Amniotic epithelial cell (primary cell): Measurements from ENCODE around the gene RAPGEF6.
"Not testable (repeated sequence)": the region's sequence is repeated elsewhere in the genome, so short reads cannot be mapped to it uniquely, and the experiment has no call there.

Experiments
- DNase-seq: peaks from one replicate; pipeline ENCODE4 v3.0.0-alpha.2; 2010; ENCODE audit warnings: low read depth

Gene RAPGEF6

DNA sequence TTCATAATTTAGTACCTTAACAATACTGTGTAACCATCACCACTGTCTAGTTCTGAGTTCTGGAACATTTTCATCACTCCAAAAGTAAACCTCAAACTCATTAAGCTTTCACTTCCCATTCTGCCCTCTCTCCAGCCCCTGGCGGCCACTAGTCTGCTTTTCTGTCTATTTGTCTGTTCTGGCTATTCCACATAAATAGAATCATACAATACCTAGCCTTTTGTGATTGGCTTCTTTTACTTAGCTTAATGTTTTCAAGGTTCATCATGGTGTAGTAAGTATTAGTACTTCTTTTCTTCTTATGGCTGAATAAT, 138.7 kb downstream of the RAPGEF6 start:
- no peak for DNase-seq

DNA sequence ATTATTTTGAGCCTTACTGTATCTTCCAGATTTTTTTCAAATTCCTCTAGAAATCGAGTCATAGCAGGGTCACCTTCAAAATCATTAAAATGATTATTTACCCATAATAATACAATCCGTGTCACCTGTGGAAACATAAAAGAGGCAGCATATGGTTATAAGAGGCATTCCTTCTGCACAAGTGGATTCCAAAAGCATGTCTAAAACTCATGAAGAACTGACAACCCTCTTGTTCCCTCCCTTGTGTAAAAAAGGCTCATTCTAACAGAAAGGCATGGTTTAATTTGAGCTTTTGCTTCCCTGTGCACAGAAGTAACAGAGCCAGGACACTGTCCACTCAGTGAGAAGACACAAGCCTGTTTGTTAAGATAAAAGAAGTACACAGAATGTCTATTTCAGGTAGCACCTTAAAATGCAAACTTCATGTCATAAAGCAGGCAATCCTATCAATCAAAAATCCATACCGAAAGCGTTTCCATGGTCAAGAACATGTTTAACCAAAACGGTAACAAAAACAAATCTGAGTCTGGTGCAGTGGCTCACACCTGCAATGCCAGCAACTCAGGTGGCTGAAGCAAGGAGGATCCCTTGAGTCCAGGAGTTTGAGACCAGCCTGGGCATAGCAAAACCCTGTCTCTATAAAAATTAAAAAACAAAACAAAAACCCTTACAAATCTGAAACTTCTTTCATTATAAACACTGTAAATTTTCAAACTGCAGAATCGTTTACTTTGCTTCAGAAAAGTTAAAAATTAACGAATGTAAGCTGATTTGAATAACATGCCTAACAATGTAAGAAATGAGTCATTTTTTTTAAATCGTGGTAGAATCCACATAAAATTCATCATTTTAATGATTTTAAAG, 139.3 kb downstream of the RAPGEF6 start:
- DNase-seq: no peak

DNA sequence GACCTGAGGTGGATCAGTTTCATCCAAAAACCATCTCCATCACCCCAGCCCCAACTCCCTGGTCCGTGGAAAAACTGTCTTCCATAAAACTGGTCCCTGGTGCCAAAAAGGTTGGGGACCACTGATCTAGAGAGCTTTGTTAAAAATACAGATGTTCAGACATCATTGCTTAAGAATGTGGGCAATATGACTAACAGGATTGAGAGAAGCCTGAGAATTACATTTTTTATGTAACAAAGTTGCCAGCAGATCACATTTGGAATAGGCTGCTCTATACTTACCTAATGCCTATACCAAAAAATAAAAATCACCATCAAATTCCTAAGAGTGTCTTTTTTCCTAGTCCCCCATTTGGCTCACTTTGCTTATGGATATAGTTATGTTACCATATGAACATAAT, 143.3 kb downstream of the RAPGEF6 start:
- DNase-seq: peak; percentile 10

DNA sequence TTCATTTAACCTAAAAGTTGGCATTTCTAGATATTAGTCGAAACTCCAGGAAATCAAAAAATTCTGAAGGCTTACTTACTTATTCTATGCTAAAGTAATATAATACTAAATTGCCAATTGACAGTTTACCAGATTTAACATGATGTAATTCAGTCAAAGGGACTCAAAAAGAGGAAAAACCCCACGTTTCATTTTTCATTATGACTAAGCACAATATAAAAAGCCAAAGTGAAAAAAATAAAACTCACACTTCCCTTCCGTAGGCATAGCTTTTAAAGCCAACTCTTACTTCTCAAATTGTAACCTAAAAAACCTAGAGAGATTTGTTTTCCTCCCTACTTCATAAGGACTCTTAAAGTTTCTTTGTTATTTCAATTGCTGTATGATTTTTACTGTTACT, 146.6 kb downstream of the RAPGEF6 start:
- DNase-seq: no peak

DNA sequence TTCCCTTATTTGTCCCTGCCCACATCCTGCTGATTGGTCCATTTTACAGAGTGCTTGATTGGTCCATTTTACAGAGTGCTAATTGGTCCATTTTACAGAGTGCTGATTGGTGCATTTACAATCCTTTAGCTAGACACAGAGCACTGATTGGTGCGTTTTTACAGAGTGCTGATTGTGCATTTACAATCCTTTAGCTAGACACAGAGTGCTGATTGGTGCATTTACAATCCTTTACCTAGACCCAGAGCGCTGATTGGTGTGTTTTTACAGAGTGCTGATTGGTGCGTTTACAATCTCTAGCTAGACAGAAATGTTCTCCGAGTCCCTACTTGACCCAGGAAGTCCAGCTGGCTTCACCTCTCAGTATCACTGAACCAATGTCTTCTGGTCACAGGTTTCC, 147.7 kb downstream of the RAPGEF6 start:
- DNase-seq: not testable (repeated sequence)

DNA sequence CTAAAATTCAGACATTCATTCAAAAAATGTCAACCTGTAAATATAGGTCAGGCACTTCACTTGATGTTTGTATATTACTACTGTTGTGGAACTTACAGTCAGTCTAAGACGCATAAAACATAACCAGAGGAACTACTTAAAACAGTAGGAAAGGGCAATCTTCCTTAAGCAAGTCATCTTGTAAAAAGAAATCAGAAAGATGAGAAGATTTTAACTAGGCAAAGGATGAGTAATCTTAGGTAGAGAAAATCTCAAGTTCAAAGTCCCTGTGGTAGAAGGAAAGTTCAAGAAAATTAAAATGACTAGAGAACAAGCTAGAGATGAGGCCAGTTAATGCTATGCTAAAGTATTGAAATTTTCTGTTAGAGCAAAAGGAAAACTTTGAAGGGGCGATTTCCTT, 152.4 kb downstream of the RAPGEF6 start:
- DNase-seq: no peak

DNA sequence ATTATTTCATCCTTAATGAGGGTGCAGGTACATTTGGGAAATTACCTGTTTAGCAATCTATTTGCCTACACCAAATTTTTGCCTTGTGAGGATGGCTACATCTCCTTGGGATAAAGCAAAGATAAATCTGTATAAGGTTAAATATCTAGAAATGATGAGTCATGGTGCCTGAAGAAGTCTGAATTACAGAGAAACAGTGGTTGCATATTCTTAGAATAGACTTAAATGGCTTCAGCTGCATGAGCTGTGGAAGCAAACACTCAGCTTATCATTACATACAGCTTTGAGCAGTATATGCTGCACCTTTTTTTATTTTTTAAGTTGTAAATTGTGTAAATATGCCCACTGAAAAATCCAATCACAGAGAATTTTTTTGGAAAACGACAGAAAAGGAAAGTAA, 153.5 kb downstream of the RAPGEF6 start:
- peak; percentile 18 for DNase-seq

DNA sequence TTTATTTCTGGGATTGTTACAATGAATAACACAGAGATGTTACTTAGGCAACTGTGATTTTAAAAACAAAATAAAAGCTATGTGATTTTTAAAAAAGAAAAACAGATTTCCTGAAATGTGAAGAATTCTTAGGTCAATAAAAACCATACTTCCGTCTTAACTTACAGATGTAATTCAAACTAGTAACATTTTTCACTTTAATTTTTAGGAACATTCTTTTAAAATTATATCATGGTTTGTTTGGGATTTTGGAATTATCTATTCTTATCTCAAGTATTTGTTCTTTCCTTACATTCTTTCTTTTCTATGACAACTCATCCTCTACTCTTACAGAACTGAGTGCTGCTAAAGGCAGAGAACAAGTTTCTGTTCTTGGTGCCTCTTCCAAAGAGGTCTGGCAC, 159.5 kb downstream of the RAPGEF6 start:
- peak; percentile 39 for DNase-seq

DNA sequence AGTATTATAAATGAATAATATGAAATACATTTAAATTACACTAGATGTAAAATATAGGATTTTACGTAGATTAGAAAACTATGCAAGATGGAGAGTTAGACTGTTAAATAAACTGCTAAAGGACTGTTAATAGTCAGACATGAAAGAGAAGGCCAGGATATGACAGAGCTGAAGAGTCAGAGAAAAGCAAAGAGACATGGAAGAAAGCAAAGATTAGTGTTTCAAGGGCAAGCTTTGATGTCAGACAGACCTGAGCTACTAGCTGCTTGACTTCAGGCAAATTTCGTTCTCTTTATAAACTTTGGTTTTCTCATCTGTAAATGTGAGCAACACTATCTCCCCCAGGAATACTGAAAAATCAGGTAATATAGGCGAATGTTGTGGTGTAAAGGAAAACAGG, 161.3 kb downstream of the RAPGEF6 start:
- no peak for DNase-seq

DNA sequence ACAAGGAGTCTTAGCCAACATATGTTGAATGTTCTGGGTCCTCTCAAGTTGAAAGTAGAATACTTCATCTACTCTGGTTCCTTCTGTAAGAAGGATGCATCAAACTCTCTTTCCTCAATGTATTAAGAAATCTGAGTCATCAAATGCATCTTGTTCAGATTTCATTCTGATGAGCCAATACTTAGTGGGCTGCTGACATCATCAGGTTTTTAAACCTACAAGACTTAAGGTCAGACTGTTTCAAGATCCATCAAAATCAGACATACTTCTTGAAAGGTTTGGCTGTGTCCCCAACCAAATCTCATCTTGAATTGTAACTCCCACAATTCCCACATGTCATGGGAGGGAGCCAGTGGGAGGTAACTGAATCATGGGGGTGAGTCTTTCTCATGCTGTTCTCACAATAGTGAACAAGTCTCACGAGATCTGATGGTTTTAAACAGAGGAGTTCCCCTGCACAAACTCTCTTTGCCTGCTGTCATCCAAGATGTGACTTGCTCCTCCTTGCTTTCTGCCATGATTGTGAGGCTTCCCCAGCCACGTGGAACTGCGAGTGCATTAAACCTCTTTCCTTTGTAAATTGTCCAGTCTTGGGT, 168.8 kb downstream of the RAPGEF6 start:
- peak; percentile 94 for DNase-seq

DNA sequence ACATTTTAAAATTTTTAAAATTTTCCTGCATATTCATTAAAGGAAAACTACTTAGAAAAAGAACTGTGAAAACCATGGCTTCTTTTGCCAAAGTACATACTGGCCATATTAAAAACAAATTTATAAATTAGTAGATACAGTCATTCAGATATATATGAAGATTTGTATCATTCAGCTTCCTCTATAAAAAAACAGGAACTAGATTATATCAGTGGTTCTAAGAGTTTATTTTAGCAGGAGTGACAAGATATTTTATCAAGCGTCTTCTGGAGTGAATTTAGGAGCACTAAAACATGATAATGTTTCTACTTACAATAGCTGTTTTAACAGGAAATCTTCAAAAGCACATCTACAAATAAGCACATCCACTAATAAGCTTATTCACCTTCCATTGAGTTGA, 171.4 kb downstream of the RAPGEF6 start:
- DNase-seq: no peak

DNA sequence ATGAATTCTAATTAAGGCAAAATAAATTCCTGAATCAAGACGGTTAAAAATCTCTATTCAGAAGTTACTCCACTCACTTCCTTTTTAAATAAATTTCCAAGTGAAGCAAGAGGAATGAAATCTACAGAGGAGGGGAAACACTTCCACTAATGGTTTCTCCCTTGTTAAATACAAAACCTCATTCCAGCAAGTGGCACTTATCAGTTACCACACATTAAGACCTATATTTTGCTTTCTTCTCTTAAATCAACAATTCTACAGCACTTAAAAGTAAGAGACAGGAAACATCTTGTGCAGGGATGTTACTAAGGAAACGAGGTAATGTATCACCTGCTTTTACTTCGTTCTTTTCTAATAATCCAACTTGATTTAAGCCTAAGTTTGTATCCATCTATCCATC, 172.6 kb downstream of the RAPGEF6 start:
- DNase-seq: no peak

DNA sequence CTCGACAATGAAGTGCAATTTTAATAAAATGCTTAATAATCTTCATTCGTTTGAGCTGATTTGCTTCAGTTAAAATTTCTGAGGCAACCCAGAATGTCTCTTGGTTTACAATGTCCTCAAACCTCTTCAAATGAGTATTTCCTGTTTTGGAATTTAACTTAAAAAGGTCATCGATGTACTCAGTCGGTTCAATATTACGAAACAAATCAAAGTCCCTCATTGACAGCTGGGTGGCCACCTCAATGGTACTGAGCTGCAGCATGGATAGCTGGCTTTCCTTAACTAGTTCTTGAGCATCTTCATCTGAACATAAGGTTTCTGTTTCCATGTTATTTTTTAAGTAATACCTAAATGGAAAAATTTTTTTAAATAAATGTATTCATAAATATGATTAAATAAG, 173.3 kb downstream of the RAPGEF6 start:
- DNase-seq: no peak

DNA sequence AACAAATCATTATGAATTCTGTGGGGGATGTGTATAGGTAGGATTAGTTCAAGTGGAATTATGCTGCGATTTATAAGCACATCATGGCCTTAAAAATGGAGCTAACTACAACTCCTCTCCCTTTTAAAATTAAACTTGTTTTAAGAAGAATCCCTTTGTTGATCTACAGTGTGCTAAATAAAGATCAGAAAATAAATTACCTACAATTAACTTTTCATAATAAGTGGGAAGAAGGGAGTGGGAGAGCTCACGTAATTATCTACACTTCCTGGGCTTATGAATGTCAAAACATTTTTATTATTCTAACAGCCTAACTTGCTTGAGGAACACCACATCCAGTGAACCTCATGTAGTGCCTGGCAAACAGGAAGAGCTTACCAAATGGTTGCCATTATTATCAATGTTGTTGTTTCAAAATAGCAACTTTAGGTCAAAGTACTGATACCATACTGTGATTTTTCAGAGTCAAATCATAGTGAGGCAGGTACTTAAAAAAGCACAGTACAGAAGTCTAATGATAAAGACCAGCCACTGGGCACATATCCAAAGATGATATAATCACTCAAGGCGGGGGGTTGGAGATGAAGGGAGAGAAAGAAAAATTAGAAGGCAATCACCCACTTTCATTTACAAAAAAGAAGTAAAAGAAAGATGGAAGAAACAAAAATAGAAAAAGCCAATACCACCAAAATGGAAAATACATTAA, 174.0 kb downstream of the RAPGEF6 start:
- peak; percentile 19 for DNase-seq

DNA sequence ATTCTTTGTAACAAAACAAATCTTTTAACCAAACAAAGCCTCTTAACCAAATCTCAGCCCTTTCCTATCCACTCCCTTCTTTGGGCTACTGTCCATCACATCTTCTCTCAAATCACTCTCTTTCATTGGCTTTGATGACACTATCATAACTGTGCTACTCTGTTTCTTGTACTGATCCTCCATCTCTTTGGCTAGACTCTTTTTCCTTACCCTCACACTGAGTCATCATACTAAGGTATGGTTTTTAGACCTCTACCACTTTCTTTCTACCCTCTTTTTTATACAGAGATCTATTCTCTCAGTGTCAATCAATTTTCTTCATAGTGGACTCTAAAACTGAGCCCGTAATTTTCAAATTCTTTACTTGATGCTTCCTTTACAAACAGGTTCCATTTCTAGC, 174.9 kb downstream of the RAPGEF6 start:
- DNase-seq: no peak

DNA sequence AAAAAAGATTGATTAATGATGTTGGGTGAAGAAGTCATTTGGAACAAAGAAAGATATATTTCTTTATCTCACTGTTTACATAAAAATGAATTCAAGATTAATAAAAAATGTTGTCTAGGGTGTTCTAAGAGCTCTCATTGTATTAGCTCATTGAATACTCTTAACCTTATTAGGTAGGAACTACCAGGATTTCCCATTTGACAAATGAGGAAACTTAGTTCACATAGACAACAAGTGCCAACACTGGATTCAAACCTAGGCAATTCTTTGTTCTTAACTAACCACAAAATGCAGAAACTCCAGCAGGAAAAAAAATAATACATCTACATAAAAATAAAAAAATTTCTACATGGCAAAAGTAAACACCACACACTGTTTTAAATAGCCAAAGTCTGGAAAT, 175.8 kb downstream of the RAPGEF6 start:
- peak; percentile 25 for DNase-seq

DNA sequence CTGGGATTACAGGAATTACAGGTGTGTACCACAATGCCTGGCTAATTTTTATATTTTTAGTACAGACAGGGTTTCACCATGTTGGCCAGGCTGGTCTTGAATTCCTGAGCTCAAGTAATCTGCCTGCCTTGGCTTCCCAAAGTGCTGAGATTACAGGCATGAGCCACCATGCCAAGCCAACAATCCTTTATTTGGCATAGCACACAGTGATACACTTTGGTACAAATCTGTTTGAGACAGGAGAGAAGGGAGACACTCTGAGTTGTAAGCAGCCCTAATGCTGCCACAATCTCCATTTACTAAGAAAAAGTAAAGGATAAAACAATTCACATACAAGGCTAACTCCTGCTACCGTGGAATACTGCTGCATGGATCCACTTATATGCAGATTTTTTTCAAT, 177.8 kb downstream of the RAPGEF6 start:
- no peak for DNase-seq

DNA sequence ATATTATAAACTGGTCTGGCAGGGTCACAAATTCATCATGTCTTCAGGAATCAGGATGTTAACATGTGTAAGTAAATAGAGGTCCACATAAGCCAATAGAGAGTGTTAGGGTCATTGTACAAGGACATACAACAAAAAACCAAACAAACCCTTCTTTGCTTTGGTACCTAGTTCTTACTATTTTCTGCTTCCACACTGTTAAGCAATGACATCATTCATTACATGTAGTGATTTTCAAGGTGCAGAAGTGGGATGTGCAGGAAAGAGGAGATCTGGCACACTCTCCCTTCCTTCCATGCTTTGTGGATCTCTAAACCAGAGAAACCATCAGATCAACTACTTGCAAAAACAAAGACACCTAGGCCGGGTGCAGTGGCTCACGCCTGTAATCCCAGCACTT, 184.1 kb downstream of the RAPGEF6 start:
- no peak for DNase-seq

DNA sequence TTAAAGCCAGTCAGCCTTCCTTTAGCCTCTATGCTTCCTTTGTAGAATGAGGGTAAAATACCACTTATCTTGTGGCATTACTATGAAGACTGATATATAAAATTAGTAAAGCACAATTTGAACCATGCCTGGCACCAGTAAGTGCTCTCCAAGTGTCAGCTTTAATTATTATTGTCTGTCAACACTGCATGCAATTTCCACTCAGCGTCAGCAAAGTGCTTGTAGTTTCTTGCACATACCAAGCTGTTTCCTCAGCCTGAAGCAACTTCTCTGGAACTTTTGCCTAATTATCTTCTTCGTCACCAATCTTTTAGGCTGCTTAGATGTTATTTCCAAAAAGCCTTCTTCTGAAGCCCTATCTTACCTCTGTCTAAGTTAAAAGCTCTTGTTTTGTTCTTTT, 193.8 kb downstream of the RAPGEF6 start:
- DNase-seq: no peak

DNA sequence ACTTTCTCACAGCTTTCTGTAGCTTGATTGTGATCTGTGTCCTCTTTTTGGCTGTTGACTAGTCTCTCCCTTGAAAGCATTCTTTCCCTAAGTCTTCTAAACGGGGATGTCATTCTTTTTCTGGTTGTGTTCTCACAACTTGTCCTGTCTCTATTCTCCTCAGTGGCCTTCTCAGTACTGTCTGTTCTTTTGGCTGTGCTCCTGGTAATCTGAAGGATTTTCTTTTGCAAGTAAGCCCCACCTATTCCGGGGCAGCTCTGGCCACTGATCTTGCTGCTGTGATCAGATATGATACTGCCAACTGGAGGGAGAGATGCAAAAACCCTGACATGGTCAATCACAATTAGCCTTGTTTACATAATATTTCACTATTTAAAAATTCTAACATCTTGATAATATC, 198.9 kb downstream of the RAPGEF6 start:
- no peak for DNase-seq

DNA sequence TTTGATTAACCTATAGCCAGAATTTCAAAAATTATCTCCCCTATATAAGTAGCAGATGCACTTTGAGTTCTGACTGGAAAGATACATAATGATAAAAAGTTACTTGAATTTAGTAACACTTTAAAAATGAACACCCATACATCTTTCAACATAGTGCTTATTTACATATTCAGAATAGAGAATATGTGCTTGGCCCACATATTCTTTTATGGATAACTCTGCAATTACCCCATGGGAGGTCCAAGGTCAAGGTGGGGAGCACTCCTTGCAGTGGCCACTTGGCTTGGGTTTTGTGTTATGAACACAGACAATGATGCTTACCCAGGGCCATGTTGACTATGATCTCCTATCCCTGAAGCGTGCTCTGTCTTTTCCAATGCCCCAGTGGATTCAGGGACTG, 201.9 kb downstream of the RAPGEF6 start:
- no peak for DNase-seq

DNA sequence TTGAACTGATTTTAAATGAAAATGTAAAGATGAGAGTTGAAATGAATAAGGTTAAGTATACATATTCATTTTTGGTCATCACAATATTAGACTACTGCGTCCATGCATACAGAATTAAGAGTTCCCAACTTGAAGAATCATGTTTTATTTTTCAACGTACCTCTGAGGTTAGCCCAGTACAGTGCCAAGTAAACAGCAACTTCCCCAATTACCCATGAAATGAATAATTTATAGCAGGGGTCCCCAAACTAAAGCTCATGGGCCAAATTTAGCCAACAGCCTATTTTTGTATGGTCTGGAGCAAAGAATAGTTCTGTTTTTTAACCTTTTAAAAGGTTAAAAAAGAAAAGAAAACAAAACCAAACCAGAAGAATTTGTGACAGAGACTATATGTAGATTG, 203.2 kb downstream of the RAPGEF6 start:
- no peak for DNase-seq

DNA sequence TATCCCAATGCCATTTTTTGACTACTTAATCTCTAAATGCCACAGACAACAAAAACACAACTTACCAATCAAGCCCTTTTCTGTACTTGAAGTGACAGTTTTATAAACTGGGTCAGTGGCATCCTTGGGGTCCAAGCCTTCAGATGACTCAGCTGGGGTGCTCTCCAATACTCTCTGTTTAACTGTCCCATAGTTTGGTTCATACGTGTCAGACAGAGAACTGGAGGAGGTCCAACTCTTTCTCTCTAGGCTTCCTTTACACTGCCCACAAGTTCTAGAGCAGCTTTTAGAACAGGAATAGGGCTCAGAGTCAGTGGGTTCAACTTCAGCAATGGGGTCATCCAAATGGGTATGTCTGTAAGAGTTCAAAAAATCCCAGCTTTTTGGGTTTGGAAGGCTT, 204.2 kb downstream of the RAPGEF6 start:
- no peak for DNase-seq
